ENCODE measurements around the gene SCARB1. TPM values are rescaled to one million over a fixed set of nuclear protein-coding genes. Genes with fewer than 3 reads are reported as not detected.

Gene SCARB1
- total and polyA plus RNA-seq, 2 of the 13 experiments (the other 11 are each of a cell fraction or from before 2014, with no cell fraction given): 63.4 to 160 TPM

GRCh38 chr12:124829008-124829707, 34.5 kb downstream of the SCARB1 start (continued):
- TF ChIP-seq REPIN1 (CRISPR knock-in tag; IDR thresholded peaks at IDR 0.05; ENCODE audit: borderline replicate concordance, low read depth) (0 out of 2 replicates have a peak, but pooled peaks have one; percentile 47), CREBL2 (CRISPR knock-in tag; IDR thresholded peaks at IDR 0.05; ENCODE audit: borderline replicate concordance) (no peak), HNRNPLL (IDR thresholded peaks at IDR 0.05; ENCODE audit: low read depth, low read length, poor library complexity, severe bottlenecking) (no peak), ZNF280D (CRISPR knock-in tag; IDR thresholded peaks at IDR 0.05) (peak; percentile 99), ZNF577 (CRISPR knock-in tag; IDR thresholded peaks at IDR 0.05; ENCODE audit: borderline replicate concordance, low read depth) (no peak), HNRNPK (IDR thresholded peaks at IDR 0.05; ENCODE audit: low read depth, low read length, poor library complexity, severe bottlenecking) (no peak), IKZF5 (CRISPR knock-in tag; IDR thresholded peaks at IDR 0.05) (no peak), RNF219 (CRISPR knock-in tag; IDR thresholded peaks at IDR 0.05) (no peak), ATF6 (CRISPR knock-in tag; conservative IDR thresholded peaks at IDR 0.05) (no peak), ZNF20 (CRISPR knock-in tag; IDR thresholded peaks at IDR 0.05) (no peak), ZNF687 (CRISPR knock-in tag; IDR thresholded peaks at IDR 0.05) (no peak; the same call in 1 of the 2 replicates)
